SK-N-SH treated with all-trans-retinoic acid at 6 μM for 48 hours (cell line): Measurements from ENCODE around the gene SLC22A2.

Source experiments
- ATAC-seq: fragments of 200-7000 bp; cut with Tn5 transposase; 3 replicates; pipeline ENCODE4 v1.9.1; 2020; ENCODE audit warnings: mild to moderate bottlenecking, moderate library complexity
- ARNTL ChIP-seq: fragments of 450-650 bp; formaldehyde crosslinking; IDR thresholded peaks from 2 replicates; pipeline ENCODE4 v1.5.0; 2020; ENCODE audit warnings: low read depth, mild to moderate bottlenecking, moderate library complexity, borderline replicate concordance
- BACH2 ChIP-seq: fragments of 250-450 bp; sonication (Bioruptor Pico); IDR thresholded peaks from 2 replicates; pipeline ENCODE4 v1.9.0; 2021; ENCODE audit warnings: mild to moderate bottlenecking, borderline replicate concordance
- CREB5 ChIP-seq: fragments of 250-450 bp; sonication (Bioruptor Pico); IDR thresholded peaks from 2 replicates; pipeline ENCODE4 v1.5.1; 2020; ENCODE audit warnings: low read depth, mild to moderate bottlenecking, moderate library complexity
- CSDC2 ChIP-seq: fragments of 250-450 bp; sonication (Bioruptor Pico); IDR thresholded peaks from 2 replicates; pipeline ENCODE4 v1.5.0; 2020; ENCODE audit warnings: mild to moderate bottlenecking, moderate library complexity
- ESRRG ChIP-seq: fragments of 250-450 bp; sonication (Bioruptor Pico); IDR thresholded peaks from 2 replicates; pipeline ENCODE4 v1.6.1; 2021; ENCODE audit warnings: mild to moderate bottlenecking
- GLIS3 ChIP-seq: fragments of 250-450 bp; sonication (Bioruptor Pico); IDR thresholded peaks from 2 replicates; pipeline ENCODE4 v1.5.0; 2020; ENCODE audit warnings: mild to moderate bottlenecking, moderate library complexity
- ISL1 ChIP-seq: fragments of 250-450 bp; sonication (Bioruptor Pico); IDR thresholded peaks from 2 replicates; pipeline ENCODE4 v2.1.2; 2022; ENCODE audit warnings: mild to moderate bottlenecking, moderate library complexity
- OSR1 ChIP-seq: fragments of 250-450 bp; sonication (Bioruptor Pico); IDR thresholded peaks from 2 replicates; pipeline ENCODE4 v1.8.0; 2022; ENCODE audit warnings: moderate library complexity, mild to moderate bottlenecking, inconsistent platforms
- PATZ1 ChIP-seq: fragments of 250-450 bp; sonication (Bioruptor Pico); IDR thresholded peaks from 2 replicates; pipeline ENCODE4 v1.8.0; 2020; ENCODE audit warnings: mild to moderate bottlenecking, moderate library complexity, borderline replicate concordance
- POU6F1 ChIP-seq: fragments of 250-450 bp; sonication (Bioruptor Pico); IDR thresholded peaks from 2 replicates; pipeline ENCODE4 v1.8.0; 2021; ENCODE audit warnings: low read depth, mild to moderate bottlenecking, moderate library complexity, borderline replicate concordance
- PPARA ChIP-seq: fragments of 250-450 bp; sonication (Bioruptor Pico); IDR thresholded peaks from 2 replicates; pipeline ENCODE4 v1.5.0; 2020; ENCODE audit warnings: mild to moderate bottlenecking, borderline replicate concordance
- RARB ChIP-seq: fragments of 250-450 bp; sonication (Bioruptor Pico); IDR thresholded peaks from 2 replicates; pipeline ENCODE4 v1.8.0; 2021; ENCODE audit warnings: mild to moderate bottlenecking, moderate library complexity
- TCF4 ChIP-seq: fragments of 250-450 bp; sonication (Bioruptor Pico); IDR thresholded peaks from 2 replicates; pipeline ENCODE4 v1.8.0; 2021; ENCODE audit warnings: mild to moderate bottlenecking, moderate library complexity, borderline replicate concordance
- TOX ChIP-seq: fragments of 250-450 bp; sonication (Bioruptor Pico); IDR thresholded peaks from 2 replicates; pipeline ENCODE4 v1.8.0; 2021; ENCODE audit warnings: mild to moderate bottlenecking, moderate library complexity, borderline replicate concordance
- TSHZ2 ChIP-seq: fragments of 250-450 bp; sonication (Bioruptor Pico); IDR thresholded peaks from 2 replicates; pipeline ENCODE4 v1.5.0; 2020; ENCODE audit warnings: mild to moderate bottlenecking, moderate library complexity
- ZC3H10 ChIP-seq: fragments of 250-450 bp; sonication (Bioruptor Pico); IDR thresholded peaks from 2 replicates; pipeline ENCODE4 v1.5.1; 2021; ENCODE audit warnings: mild to moderate bottlenecking, moderate library complexity
- ZFP3 ChIP-seq: fragments of 250-450 bp; sonication (Bioruptor Pico); IDR thresholded peaks from 2 replicates; pipeline ENCODE4 v1.5.0; 2020; ENCODE audit warnings: mild to moderate bottlenecking, moderate library complexity
- ZFP30 ChIP-seq: fragments of 450-650 bp; formaldehyde crosslinking; IDR thresholded peaks from 2 replicates; pipeline ENCODE4 v1.5.0; 2022; ENCODE audit warnings: mild to moderate bottlenecking, moderate library complexity
- ZNF565 ChIP-seq: fragments of 450-650 bp; formaldehyde crosslinking; conservative IDR thresholded peaks from 2 replicates; pipeline ENCODE4 v1.5.0; 2020; ENCODE audit warnings: low read depth, mild to moderate bottlenecking, moderate library complexity
- ZNF70 ChIP-seq: fragments of 450-650 bp; formaldehyde crosslinking; IDR thresholded peaks from 2 replicates; pipeline ENCODE4 v1.5.0; 2020; ENCODE audit warnings: mild to moderate bottlenecking, moderate library complexity
- ZNF8 ChIP-seq: fragments of 450-650 bp; formaldehyde crosslinking; IDR thresholded peaks from 2 replicates; pipeline ENCODE4 v1.5.0; 2020; ENCODE audit warnings: mild to moderate bottlenecking, moderate library complexity

SLC22A2 gene

GRCh38 chr6:160203076-160203475 lies 55.5 kb downstream of the SLC22A2 start:
- no peak for ATAC-seq
- no peak for TF ChIP-seq ZNF8 (CRISPR knock-in tag)
- TF ChIP-seq PATZ1 (CRISPR knock-in tag), result no peak
- TF ChIP-seq ARNTL (CRISPR knock-in tag), result no peak
- TF ChIP-seq ZNF70, result no peak
- TF ChIP-seq ISL1, result no peak
- no peak for TF ChIP-seq ESRRG (CRISPR knock-in tag)
- TF ChIP-seq BACH2 (CRISPR knock-in tag), result no peak
- TF ChIP-seq TSHZ2 (CRISPR knock-in tag), result no peak
- TF ChIP-seq ZNF565 (CRISPR knock-in tag), result no peak
- TF ChIP-seq PPARA, result no peak
- no peak for TF ChIP-seq GLIS3
- no peak for TF ChIP-seq ZC3H10 (CRISPR knock-in tag)
- TF ChIP-seq CSDC2, result no peak
- no peak for TF ChIP-seq ZFP3 (CRISPR knock-in tag)
- TF ChIP-seq TCF4 (CRISPR knock-in tag), result no peak
- no peak for TF ChIP-seq OSR1
- no peak for TF ChIP-seq RARB (CRISPR knock-in tag)
- no peak for TF ChIP-seq POU6F1 (CRISPR knock-in tag)
- no peak for TF ChIP-seq ZFP30

- TF ChIP-seq ARNTL (CRISPR knock-in tag), result no peak
- ATAC-seq, result no peak
Observed at GRCh38 chr6:160202411-160202810, 56.2 kb downstream of the SLC22A2 start.

- no peak for ATAC-seq
Observed at GRCh38 chr6:160201061-160201460, 57.6 kb downstream of the SLC22A2 start.

GRCh38 chr6:160198606-160199211 lies 59.9 kb downstream of the SLC22A2 start:
- no peak for ATAC-seq
- TF ChIP-seq CSDC2 (no peak), POU6F1 (CRISPR knock-in tag) (no peak), TCF4 (CRISPR knock-in tag) (no peak), ISL1 (no peak), ZNF8 (CRISPR knock-in tag) (no peak), BACH2 (CRISPR knock-in tag) (no peak), TOX (CRISPR knock-in tag) (no peak), ZFP30 (no peak), RARB (CRISPR knock-in tag) (no peak), CREB5 (CRISPR knock-in tag) (no peak), PPARA (no peak)

More at GRCh38 chr6:160201061-160201460, 57.6 kb downstream of the SLC22A2 start:
- TF ChIP-seq CSDC2 (no peak), ZC3H10 (CRISPR knock-in tag) (no peak), ZFP30 (no peak), ZNF565 (CRISPR knock-in tag) (no peak), RARB (CRISPR knock-in tag) (no peak), ZNF70 (no peak)
